IMR-90 (cell line): ENCODE results near the gene LGMN. TPM values are rescaled to one million over a fixed set of nuclear protein-coding genes. Genes with fewer than 3 reads are reported as not detected.
A peak's percentile ranks its signal among the peaks of the same experiment; 100 is the strongest.

ENCODE experiments used
- ATAC-seq: fragments of 200-7000 bp; cut with Tn5 transposase; 2 replicates; pipeline ENCODE4 v1.9.1; 2020; ENCODE audit warnings: low read depth, mild to moderate bottlenecking, moderate library complexity
- BruUV-seq: library from RNA; stranded (reverse); fragments of 400-500 nt; replicated peaks from 2 replicates; lab custom pipeline; 2021; lab: Mats Ljungman, UMichigan
- CTCF ChIA-PET: fragments of 300-600 bp; formaldehyde crosslinking; extraction: SDS; loops from one replicate; lab custom pipeline; 2021; ENCODE audit warnings: antibody characterized with exemption; lab: Yijun Ruan, JAX
- POLR2A ChIA-PET: fragments of 300-600 bp; sonication (Branson Sonifier 250); formaldehyde crosslinking; loops from one replicate; lab custom pipeline; 2022; ENCODE audit warnings: antibody characterized with exemption; ENCODE audit not compliant: unreplicated experiment; lab: Charles Lee
- DNase-seq: peaks from one replicate; pipeline ENCODE4 v3.0.0; 2013
- H2AFZ ChIP-seq: replicated peaks from 2 replicates; pipeline ENCODE3; 2013; ENCODE audit warnings: low read length, mild to moderate bottlenecking; ENCODE audit not compliant: poor library complexity
- H2AK5ac ChIP-seq: 2 replicates; pipeline ENCODE4 v1.6.1; 2013; ENCODE audit warnings: low read depth, low read length, inconsistent platforms
- H2AK9ac ChIP-seq: replicated peaks from 2 replicates; pipeline ENCODE3; 2013; ENCODE audit warnings: mild to moderate bottlenecking, low read depth, low read length, moderate library complexity; ENCODE audit not compliant: poor library complexity
- H2BK120ac ChIP-seq: 2 replicates; pipeline ENCODE4 v1.6.1; 2013; ENCODE audit warnings: low read depth, low read length, inconsistent platforms
- H2BK15ac ChIP-seq: 3 replicates; pipeline ENCODE4 v1.6.1; 2013; ENCODE audit warnings: low read depth, low read length, inconsistent platforms
- H2BK20ac ChIP-seq: 2 replicates; pipeline ENCODE4 v1.6.1; 2013; ENCODE audit warnings: low read depth, mild to moderate bottlenecking, inconsistent platforms, low read length, moderate library complexity
- H2BK5ac ChIP-seq: 2 replicates; pipeline ENCODE4 v1.6.1; 2013; ENCODE audit warnings: mild to moderate bottlenecking, low read depth, low read length, inconsistent platforms; ENCODE audit not compliant: poor library complexity, severe bottlenecking
- H3K14ac ChIP-seq: replicated peaks from 2 replicates; pipeline ENCODE4 v1.6.1; 2013; ENCODE audit warnings: low read depth, low read length, inconsistent platforms
- H3K18ac ChIP-seq: 2 replicates; pipeline ENCODE4 v1.6.1; 2013; ENCODE audit warnings: low read depth, low read length, control low read depth
- H3K23ac ChIP-seq: 2 replicates; pipeline ENCODE4 v1.6.1; 2013; ENCODE audit warnings: low read depth, low read length, inconsistent platforms
- H3K27ac ChIP-seq: 2 replicates; pipeline ENCODE4 v1.5.1; 2013; ENCODE audit warnings: mild to moderate bottlenecking, control low read depth, low read length; ENCODE audit not compliant: insufficient read depth
- H3K27me3 ChIP-seq: 2 replicates; pipeline ENCODE4 v1.6.1; 2013; ENCODE audit warnings: low read length; ENCODE audit not compliant: control insufficient read depth, insufficient read depth
- H3K36me3 ChIP-seq: 2 replicates; pipeline ENCODE4 v1.6.1; 2013; ENCODE audit warnings: low read length, mixed read lengths; ENCODE audit not compliant: control insufficient read depth, insufficient read depth
- H3K4ac ChIP-seq: 2 replicates; pipeline ENCODE4 v1.6.1; 2013; ENCODE audit warnings: low read depth, low read length, inconsistent platforms
- H3K4me1 ChIP-seq: 2 replicates; pipeline ENCODE4 v1.6.1; 2013; ENCODE audit warnings: low read length, mixed read lengths; ENCODE audit not compliant: control insufficient read depth, insufficient read depth
- H3K4me2 ChIP-seq: 2 replicates; pipeline ENCODE4 v1.6.1; 2013; ENCODE audit warnings: low read depth, mild to moderate bottlenecking, control low read depth, low read length, moderate library complexity
- H3K4me3 ChIP-seq: 2 replicates; pipeline ENCODE4 v1.5.1; 2013; ENCODE audit warnings: low read depth, mild to moderate bottlenecking, control low read depth, low read length, moderate library complexity; ENCODE audit not compliant: insufficient read depth
- H3K56ac ChIP-seq: 2 replicates; pipeline ENCODE4 v1.6.1; 2013; ENCODE audit warnings: low read length, inconsistent platforms; ENCODE audit not compliant: insufficient read depth; ENCODE audit errors: extremely low read depth
- H3K79me1 ChIP-seq, 2 experiments: 2 replicates each; pipeline ENCODE4 v1.6.1; 2013; ENCODE audit warnings: low read length in 2 of 2, inconsistent platforms in 1 of 2, low read depth in 1 of 2
- H3K9ac ChIP-seq: 2 replicates; pipeline ENCODE4 v1.6.1; 2013; ENCODE audit warnings: low read depth, low read length, control low read depth
- H3K9me1 ChIP-seq: 2 replicates; pipeline ENCODE4 v1.6.1; 2013; ENCODE audit warnings: low read length, inconsistent platforms; ENCODE audit not compliant: insufficient read depth
- H3K9me3 ChIP-seq: 2 replicates; pipeline ENCODE4 v1.6.1; 2013; ENCODE audit warnings: low read length; ENCODE audit not compliant: control insufficient read depth, insufficient read depth
- H4K20me1 ChIP-seq: 2 replicates; pipeline ENCODE4 v1.6.1; 2013; ENCODE audit warnings: low read length, inconsistent platforms; ENCODE audit not compliant: insufficient read depth
- H4K5ac ChIP-seq: 2 replicates; pipeline ENCODE4 v1.6.1; 2013; ENCODE audit warnings: mild to moderate bottlenecking, low read depth, low read length, control low read depth
- H4K8ac ChIP-seq, 2 experiments: 2 replicates each; pipeline ENCODE4 v1.6.1; 2013; ENCODE audit warnings: low read depth in 2 of 2, low read length in 2 of 2, control low read depth in 1 of 2, inconsistent platforms in 1 of 2
- H4K91ac ChIP-seq: 2 replicates; pipeline ENCODE4 v1.6.1; 2013; ENCODE audit warnings: low read depth, low read length, inconsistent platforms; ENCODE audit not compliant: insufficient read depth
- CEBPB ChIP-seq: IDR thresholded peaks from 2 replicates; pipeline ENCODE4 v1.6.1; 2012; ENCODE audit warnings: low read depth, low read length, improper control_type of control experiment
- SMC3 ChIP-seq: fragments of 150-350 bp; IDR thresholded peaks from 2 replicates; pipeline ENCODE4 v1.6.1; 2016; ENCODE audit warnings: low read depth, mild to moderate bottlenecking, antibody characterized with exemption, low read length, moderate library complexity
- WGBS, 2 experiments: methylation state at CpG; one replicate each; pipeline versions ENCODE4 v1.1.5 to v1.1.7; 2013; ENCODE audit warnings: missing lambda C conversion rate in 2 of 2; ENCODE audit not compliant: insufficient read length in 1 of 2; ENCODE audit errors: extremely low coverage in 2 of 2; 5-methylcytosine and 5-hydroxymethylcytosine counted together
- dilution Hi-C: fragments of 300-500 bp; cut with HindIII; formaldehyde crosslinking; loops from one replicate; pipeline ENCODE4 v1.14.3; 2018; ENCODE audit warnings: low sequenced_read_pairs; ENCODE audit not compliant: unreplicated experiment
- in situ Hi-C: fragments of 300-500 bp; cut with MboI; formaldehyde crosslinking; loops from 3 replicates; pipeline ENCODE4 v1.14.3; 2019; ENCODE audit warnings: low sequenced_read_pairs, inconsistent platforms, mixed read lengths
- intact Hi-C: fragments of 100-400 bp; cut with micrococcal nuclease; formaldehyde crosslinking; loops from 2 replicates; pipeline ENCODE4 v1.10.0; 2022
- polyA plus RNA-seq, 3 experiments: library from polyadenylated mRNA; depleted of rRNA; stranded (reverse); fragments of >200 nt; gene quantifications; 2 replicates each; pipeline ENCODE4 v1.2.3, GENCODE V29; 2012; ENCODE audit warnings: low replicate concordance in 1 of 3
- total RNA-seq: library from RNA; depleted of rRNA; stranded (reverse); fragments of >200 nt; gene quantifications from 2 replicates; pipeline ENCODE4 v1.2.3, GENCODE V29; 2012

LGMN gene
- total and polyA plus RNA-seq, 2 of the 4 experiments (the other 2 are of a cell fraction): 19.2 to 39.3 TPM

DNA sequence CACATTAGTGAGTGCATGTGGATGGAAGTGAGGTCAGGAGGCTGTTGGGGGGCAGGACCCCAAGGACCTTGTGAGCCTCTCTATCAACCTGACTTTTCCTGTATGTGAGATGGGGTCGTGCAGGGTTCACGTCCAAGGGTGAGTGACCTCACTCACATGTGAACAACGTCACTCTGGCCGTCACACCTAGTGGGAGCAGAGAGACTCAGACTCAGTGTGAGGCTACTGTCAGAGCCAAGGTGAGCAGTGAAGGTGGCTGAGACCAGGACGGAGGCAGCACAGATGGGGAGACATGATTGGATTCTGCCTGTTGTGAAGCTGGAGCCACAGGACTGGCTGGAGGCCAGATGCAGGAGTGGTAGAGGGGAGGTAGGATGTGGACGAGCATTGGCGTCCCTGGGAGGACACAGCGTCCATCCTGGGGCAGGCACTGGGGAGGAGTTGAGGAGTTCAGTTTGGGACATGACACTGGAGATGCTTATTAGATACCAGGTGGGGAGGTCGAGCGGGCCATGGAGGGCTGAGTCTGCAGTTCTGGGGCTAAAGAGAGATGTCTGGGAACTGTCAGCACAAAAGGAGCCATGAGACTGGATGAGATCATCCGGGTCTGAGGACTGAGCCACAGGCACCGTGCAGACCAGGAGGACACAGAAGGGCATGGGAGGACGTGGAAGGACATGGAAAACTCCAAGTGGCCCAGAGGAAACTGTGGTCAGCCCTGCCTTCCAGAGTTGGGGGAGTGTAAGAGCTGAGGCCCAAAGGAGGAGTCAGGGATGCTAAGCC lies 92.8 kb downstream of the LGMN start:
- dilution Hi-C loops: no loop called here
- in situ Hi-C loops: no loop called here
- H3K18ac ChIP-seq: no peak overlapping the region

More for the DNA sequence above, 92.8 kb downstream of the LGMN start:
- peak overlapping the region; percentile 18 for H2BK120ac ChIP-seq
- peak overlapping the region; percentile 26 for H2AFZ ChIP-seq
- H2AK9ac ChIP-seq: no peak overlapping the region
- H3K36me3 ChIP-seq: peaks cover 43% of the 10 kb centered on the region; the same call in 1 of the 2 replicates
- ATAC-seq (no peak), DNase-seq (no peak)
- H4K20me1 ChIP-seq: no peaks in the 10 kb centered on the region
- no peaks in the 10 kb centered on the region for H3K27me3 ChIP-seq
- H3K9me3 ChIP-seq: no peaks in the 10 kb centered on the region
- no peak overlapping the region for H3K4me3 ChIP-seq
- WGBS, 2 experiments: 95% methylated on average over 8 of the region's 13 CpGs; no CpG with 5 or more reads in 1 of the 2 experiments
- peak overlapping the region; percentile 3 for H2BK5ac ChIP-seq
- H3K9me1 ChIP-seq: peaks cover 30% of the 10 kb centered on the region
- H3K27ac ChIP-seq: no peak overlapping the region
- ChIA-PET POLR2A (no interaction called here), CTCF (no interaction called here)
- BruUV-seq: no TSS peak
- peak overlapping the region; percentile 40; the same call in 1 of the 2 replicates for H3K4ac ChIP-seq
- no peak for TF ChIP-seq SMC3
- TF ChIP-seq CEBPB: no peak
- H3K79me1 ChIP-seq: peaks cover 14 to 30% of the 10 kb centered on the region in 2 experiments
- H3K56ac ChIP-seq: no peak overlapping the region
- peak overlapping the region; percentile 25; the same call in 1 of the 2 replicates for H2BK20ac ChIP-seq
- no peak overlapping the region; the same call in 2 of the 3 replicates for H2BK15ac ChIP-seq
- peak overlapping the region; percentile 38; the same call in 1 of the 2 replicates for H4K91ac ChIP-seq
- H3K4me2 ChIP-seq: no peak overlapping the region
- H3K23ac ChIP-seq: no peak overlapping the region
- intact Hi-C loops: no loop called here
- no peak overlapping the region for H3K9ac ChIP-seq
- H2AK5ac ChIP-seq: peak overlapping the region; percentile 84
- H3K4me1 ChIP-seq: peaks cover under 1% of the 10 kb centered on the region
- H4K5ac ChIP-seq: no peak overlapping the region
- no peak overlapping the region; a peak in 1 of 4 replicates for H4K8ac ChIP-seq
- H3K14ac ChIP-seq: peak overlapping the region; percentile 48; the same call in 1 of the 2 replicates
